HG03108 (cell line): ENCODE measurements around the gene CIB1.
A peak's percentile ranks its signal among the peaks of the same experiment; 100 is the strongest.

Experiments
- ATAC-seq: cut with Tn5 transposase; IDR thresholded peaks from one replicate; pipeline ENCODE4 v1.9.1; 2021; ENCODE audit warnings: moderate library complexity; ENCODE audit not compliant: unreplicated experiment

Gene CIB1

GRCh38 chr15:90219421-90220141 lies 14.2 kb downstream of the CIB1 start:
- ATAC-seq = no peak

GRCh38 chr15:90217671-90218394 lies 15.9 kb downstream of the CIB1 start:
- no peak for ATAC-seq

DNA sequence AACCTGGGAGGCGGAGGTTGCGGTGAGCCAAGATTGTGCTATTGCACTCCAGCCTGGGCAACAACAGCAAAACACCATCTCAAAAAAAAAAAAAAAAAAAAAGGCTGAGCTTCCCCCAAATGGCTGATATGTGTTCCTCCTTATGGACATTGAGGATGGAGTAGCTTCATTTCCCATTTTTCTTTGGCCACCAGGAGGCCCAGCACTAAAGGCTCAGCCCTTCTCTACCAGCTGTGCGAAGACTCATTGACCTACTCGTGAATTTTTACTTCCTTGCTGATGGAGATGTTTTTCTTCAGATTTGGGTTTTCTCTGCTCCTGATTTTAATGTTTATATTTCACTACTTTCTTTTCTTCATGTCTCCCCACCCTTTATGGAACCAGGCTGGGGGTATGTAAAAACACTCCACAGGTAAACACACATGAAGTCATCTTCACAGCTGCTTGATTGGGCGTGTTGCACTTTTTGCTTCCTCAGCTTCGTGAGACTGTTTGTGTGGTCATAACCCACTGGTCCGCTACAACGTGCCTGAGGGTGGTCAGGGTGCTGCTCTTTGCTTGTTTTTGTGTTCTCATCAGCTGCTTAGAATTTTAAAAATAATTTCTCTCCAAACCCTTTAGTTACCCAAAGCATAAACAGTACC lies 19.1 kb downstream of the CIB1 start:
- ATAC-seq = no peak

DNA sequence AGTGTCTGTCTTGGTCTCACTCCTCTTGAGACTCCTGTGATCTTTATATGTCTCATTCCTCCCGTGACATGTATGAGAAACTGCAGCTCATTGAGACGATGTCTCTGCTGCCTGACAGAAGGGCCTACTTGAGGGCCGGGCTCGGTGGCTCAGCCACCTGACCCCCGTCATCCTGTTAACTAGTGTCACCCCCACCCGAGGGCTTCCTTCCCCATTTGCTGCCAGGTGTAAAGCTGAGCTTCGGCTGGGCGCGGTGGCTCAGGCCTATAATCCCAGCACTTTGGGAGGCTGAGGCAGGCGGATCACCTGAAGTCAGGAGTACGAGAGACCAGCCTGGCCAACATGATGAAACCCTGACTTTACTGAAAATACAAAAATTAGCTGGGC lies 19.9 kb downstream of the CIB1 start:
- no peak for ATAC-seq

- no peak for ATAC-seq
Measured at GRCh38 chr15:90213122-90213817, 20.5 kb downstream of the CIB1 start.

DNA sequence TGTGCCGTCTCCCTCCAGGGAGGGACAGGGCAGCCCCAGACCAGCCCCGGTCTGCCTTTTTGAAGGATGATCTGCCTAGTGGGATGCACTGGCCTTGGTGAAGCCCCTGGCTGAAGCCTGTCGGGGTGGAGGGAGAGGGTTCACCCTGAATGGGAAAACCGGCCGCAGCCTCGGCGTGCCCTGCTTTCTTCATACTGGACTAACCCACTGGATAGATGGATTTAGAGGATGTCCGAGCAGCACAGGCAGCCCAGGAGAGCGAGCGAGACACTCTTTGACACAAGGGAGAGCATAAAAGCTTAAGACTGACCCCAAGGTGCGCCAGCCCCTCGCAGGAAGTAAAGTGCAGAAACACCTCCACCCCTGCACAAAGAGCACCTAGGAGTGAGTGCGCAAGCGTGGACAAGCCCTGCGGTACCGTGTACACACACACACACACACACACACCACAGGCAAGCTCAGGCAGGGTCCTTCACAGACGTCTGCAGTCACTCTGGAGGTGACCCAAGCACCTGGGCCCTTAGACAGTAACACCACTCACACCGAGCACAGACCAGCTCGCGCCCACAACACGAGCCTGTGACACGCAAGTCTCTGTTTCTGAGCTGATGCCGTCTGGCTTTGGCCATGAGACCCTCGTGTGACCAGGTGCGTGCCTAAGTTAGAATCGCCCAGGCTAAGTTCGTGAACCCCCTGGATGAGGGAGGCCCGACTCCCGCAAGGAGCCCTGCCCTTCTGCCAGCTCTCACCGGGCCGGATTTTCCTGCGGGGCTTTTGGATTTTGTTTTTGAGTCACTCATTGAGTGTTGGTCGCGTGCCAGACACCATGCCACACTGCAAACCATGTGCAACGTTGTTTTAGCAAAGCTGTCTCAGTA lies 21.3 kb downstream of the CIB1 start:
- no peak for ATAC-seq

GRCh38 chr15:90211440-90212143 lies 22.1 kb downstream of the CIB1 start:
- ATAC-seq = no peak

DNA sequence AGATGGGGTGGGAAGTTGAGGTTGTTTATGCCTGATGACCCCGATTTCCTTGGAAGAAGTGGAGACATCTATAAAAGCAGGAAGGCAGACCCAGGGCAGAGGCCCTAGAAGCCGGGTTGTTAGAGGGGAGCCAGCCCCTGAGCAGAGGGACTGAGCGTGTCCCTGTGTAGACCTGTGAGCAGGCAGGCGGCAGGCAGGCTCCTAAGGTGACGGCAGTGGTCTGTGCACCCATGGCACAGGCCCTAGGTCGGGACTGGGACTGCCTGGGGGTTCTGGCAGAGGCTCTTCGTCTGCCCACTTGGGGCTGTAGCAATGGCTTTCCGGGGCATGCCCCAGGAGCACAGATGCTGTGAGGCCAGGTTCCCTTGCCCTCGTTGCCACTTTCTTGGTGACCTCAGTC lies 22.7 kb downstream of the CIB1 start:
- no peak for ATAC-seq

GRCh38 chr15:90210593-90210992 lies 23.1 kb downstream of the CIB1 start:
- no peak for ATAC-seq

- ATAC-seq = peak; percentile 50
Measured at GRCh38 chr15:90209591-90209990, 24.1 kb downstream of the CIB1 start.

- no peak for ATAC-seq
Measured at GRCh38 chr15:90208356-90208755, 25.4 kb downstream of the CIB1 start.

DNA sequence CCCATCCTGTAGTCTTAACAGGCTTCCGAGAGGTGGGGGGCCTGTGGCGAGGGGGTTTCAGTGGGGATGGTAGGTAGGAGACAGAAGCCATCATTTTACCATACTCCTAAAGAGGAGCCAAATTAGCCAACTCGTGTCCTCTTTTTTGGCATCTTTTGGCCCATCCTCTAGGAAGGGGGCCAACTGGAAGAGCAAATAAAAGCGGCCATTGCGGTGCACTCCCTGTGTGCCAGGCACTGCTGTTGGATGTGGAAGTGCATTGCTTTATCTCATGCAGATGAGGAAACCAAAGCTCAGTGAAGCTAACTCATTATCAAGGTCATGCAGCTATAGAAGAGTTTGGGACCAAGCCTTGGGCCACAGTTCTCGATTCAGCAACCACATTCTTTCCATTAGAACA lies 26.5 kb downstream of the CIB1 start:
- no peak for ATAC-seq

GRCh38 chr15:90205886-90206285 lies 27.9 kb downstream of the CIB1 start:
- no peak for ATAC-seq

GRCh38 chr15:90205050-90205848 lies 28.5 kb downstream of the CIB1 start:
- ATAC-seq = no peak

DNA sequence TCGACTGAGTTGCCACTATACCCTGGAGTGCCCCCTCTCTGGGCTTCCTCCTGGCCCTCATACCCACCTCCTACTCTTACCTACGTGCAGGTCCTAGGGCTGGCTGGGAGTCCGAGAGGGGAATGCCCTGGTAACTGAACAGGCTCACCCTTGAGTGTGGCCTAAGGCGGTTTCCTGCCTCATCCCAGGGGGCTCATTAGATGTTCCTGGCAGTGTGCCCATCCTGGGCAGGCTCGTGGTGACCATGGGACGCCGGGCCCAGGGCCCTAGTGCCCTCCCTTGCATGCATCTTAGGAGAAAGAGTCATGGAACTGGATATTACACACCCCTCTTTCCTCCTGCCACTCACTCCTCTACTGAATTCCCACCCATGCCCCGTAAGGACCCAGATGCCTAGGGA lies 29.8 kb downstream of the CIB1 start:
- ATAC-seq = no peak

GRCh38 chr15:90203473-90203872 lies 30.3 kb downstream of the CIB1 start:
- no peak for ATAC-seq

GRCh38 chr15:90202929-90203328 lies 30.8 kb downstream of the CIB1 start:
- no peak for ATAC-seq

DNA sequence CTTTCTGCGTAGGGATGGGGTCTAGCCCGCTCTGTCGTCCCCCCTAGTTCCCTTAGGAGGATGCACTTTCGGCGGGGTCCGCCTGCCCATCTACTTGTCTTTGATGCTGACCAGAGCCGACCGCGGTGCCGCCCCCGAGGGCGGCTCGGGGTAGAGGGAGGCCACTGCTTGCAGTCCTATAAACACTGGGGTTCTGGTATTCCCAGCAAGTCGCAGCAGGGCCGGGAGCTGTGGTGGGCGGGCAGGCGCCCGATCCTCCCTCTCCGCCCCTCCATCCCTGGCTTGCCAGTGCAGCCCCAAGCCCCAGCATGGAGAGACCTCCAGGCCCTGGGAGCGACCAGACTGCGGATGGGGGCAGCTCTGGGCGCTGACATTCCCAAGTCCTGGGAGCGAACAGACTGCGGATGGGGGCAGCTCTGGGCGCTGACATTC lies 31.8 kb downstream of the CIB1 start:
- no peak for ATAC-seq
